HEK293 (cell line): ENCODE measurements around the gene SERPINC1.
"Not testable (repeated sequence)": the region's sequence is repeated elsewhere in the genome, so short reads cannot be mapped to it uniquely, and the experiment has no call there.

Experiments
- CTCF ChIA-PET: fragments of 350-600 bp; formaldehyde crosslinking; extraction: SDS; loops from one replicate; lab custom pipeline; 2021; ENCODE audit warnings: antibody characterized with exemption; lab: Yijun Ruan, JAX
- POLR2A ChIA-PET: fragments of 300-600 bp; formaldehyde crosslinking; extraction: SDS; loops from one replicate; lab custom pipeline; 2020; ENCODE audit warnings: antibody characterized with exemption, inconsistent platforms; lab: Yijun Ruan, JAX
- H3K27ac ChIP-seq: fragments of 200-500 bp; sonication (Bioruptor generic); 2 replicates; pipeline ENCODE4 v1.5.1; 2014; ENCODE audit warnings: low read depth, low read length, control low read depth, inconsistent platforms; ENCODE audit errors: extremely low read depth
- H3K36me3 ChIP-seq, 2 experiments: fragments of 200-500 bp in 1 of 2; sonication (Bioruptor generic) in 1 of 2; 1 replicate in 1 of 2; 2 replicates in 1 of 2; pipeline ENCODE4 v1.5.1; 2014 to 2017; ENCODE audit warnings: inconsistent platforms in 2 of 2, low read length in 2 of 2; ENCODE audit not compliant: control insufficient read depth in 2 of 2, insufficient read depth in 1 of 2
- H3K4me1 ChIP-seq: fragments of 200-500 bp; sonication (Bioruptor generic); 2 replicates; pipeline ENCODE4 v1.5.1; 2014; ENCODE audit warnings: mild to moderate bottlenecking, low read length, inconsistent platforms; ENCODE audit not compliant: control insufficient read depth, insufficient read depth
- H3K4me3 ChIP-seq: 2 replicates; pipeline ENCODE4 v1.5.1; 2011; ENCODE audit warnings: low read depth, mild to moderate bottlenecking, control low read depth, low read length, moderate library complexity
- H3K9me3 ChIP-seq: fragments of 200-500 bp; sonication (Bioruptor generic); 2 replicates; pipeline ENCODE4 v1.5.1; 2014; ENCODE audit warnings: low read depth, low read length, inconsistent platforms; ENCODE audit not compliant: control insufficient read depth, insufficient read depth
- SP3 ChIP-seq: fragments of 450-650 bp; formaldehyde crosslinking; IDR thresholded peaks from 2 replicates; pipeline ENCODE4 v1.5.1; 2016; ENCODE audit warnings: missing biosample characterization, missing genetic modification characterization
- ZNF114 ChIP-seq: fragments of 450-650 bp; formaldehyde crosslinking; IDR thresholded peaks from 2 replicates; pipeline ENCODE4 v1.5.0; 2017; ENCODE audit warnings: missing biosample characterization, missing genetic modification characterization
- ZNF514 ChIP-seq: fragments of 450-650 bp; formaldehyde crosslinking; IDR thresholded peaks from 2 replicates; pipeline ENCODE4 v1.5.1; 2016; ENCODE audit warnings: missing biosample characterization, missing genetic modification characterization
- ZNF585B ChIP-seq: fragments of 450-650 bp; formaldehyde crosslinking; IDR thresholded peaks from 2 replicates; pipeline ENCODE4 v1.5.1; 2016; ENCODE audit warnings: missing biosample characterization, missing genetic modification characterization
- ZNF600 ChIP-seq: fragments of 450-650 bp; formaldehyde crosslinking; IDR thresholded peaks from 2 replicates; pipeline ENCODE4 v1.5.1; 2016; ENCODE audit warnings: missing biosample characterization, missing genetic modification characterization
- ZNF660 ChIP-seq: fragments of 450-650 bp; IDR thresholded peaks from 2 replicates; pipeline ENCODE4 v1.5.1; 2018; ENCODE audit warnings: missing biosample characterization, mild to moderate bottlenecking, missing genetic modification characterization
- TF ChIP-seq, protein P1 (sequence below): fragments of 450-650 bp; formaldehyde crosslinking; IDR thresholded peaks from 2 replicates; pipeline ENCODE4; 2016; ENCODE audit warnings: missing biosample characterization, missing genetic modification characterization
- TF ChIP-seq, protein P2 (sequence below): fragments of 450-650 bp; IDR thresholded peaks from 2 replicates; pipeline ENCODE4 v1.5.1; 2018; ENCODE audit warnings: missing biosample characterization, mild to moderate bottlenecking, missing genetic modification characterization
- TF ChIP-seq, protein P3 (sequence below): fragments of 450-650 bp; formaldehyde crosslinking; IDR thresholded peaks from 2 replicates; pipeline ENCODE4 v1.5.1; 2016; ENCODE audit warnings: missing biosample characterization, missing genetic modification characterization
- TF ChIP-seq, protein P4 (sequence below): fragments of 450-650 bp; formaldehyde crosslinking; IDR thresholded peaks from 2 replicates; pipeline ENCODE4 v1.5.1; 2016; ENCODE audit warnings: missing biosample characterization, missing genetic modification characterization
- TF ChIP-seq, protein P5 (sequence below): fragments of 450-650 bp; formaldehyde crosslinking; IDR thresholded peaks from 2 replicates; pipeline ENCODE4 v1.5.1; 2016; ENCODE audit warnings: missing biosample characterization, missing genetic modification characterization

The SERPINC1 gene

DNA sequence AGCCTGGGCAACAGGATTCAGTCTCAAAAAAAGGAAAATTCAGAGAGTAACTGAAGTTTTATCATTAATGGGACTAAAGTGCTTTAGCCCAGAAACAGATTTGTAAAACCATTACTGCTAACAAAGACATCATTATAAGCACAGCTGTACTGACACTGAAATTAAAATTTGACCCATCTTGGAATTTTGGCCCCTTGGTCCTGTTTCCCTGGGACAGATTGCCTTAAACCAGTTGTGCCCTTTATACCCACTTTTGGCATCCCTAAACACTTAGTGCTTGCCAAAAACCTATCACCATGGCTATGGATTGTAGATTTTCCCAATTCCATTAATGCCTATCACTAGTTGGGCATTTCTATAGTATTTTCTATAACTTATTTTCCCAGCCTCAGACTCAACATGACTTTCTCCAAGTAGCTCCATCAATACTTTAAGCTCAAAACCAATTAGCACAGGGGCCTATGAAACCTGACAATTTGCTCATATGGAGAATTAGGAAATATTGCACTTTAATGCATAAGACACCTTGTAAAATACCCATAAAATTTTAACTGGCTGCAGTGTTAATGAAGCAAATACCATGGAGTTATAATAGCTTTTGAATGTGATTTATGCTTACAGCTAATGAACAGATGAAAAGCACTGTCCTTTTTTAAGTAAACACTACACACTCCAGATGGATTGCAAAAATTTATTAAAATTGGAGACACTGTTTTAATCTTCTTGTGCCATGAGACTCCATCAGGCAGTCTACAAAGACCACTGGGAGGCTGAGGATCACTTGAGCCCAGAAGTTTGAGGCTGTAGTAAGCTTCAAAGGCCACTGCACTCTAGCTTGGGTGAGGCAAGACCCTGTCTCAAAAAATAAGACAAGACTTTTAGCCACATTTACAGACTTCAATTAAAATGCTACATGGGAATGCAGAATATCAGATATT, 53.6 kb downstream of the SERPINC1 start (continued):
- TF ChIP-seq ZNF114 (tag by site-specific recombination) (no peak), ZNF585B (peak; percentile 67), SP3 (tag by site-specific recombination) (no peak)
- TF ChIP-seq, protein P1, sequence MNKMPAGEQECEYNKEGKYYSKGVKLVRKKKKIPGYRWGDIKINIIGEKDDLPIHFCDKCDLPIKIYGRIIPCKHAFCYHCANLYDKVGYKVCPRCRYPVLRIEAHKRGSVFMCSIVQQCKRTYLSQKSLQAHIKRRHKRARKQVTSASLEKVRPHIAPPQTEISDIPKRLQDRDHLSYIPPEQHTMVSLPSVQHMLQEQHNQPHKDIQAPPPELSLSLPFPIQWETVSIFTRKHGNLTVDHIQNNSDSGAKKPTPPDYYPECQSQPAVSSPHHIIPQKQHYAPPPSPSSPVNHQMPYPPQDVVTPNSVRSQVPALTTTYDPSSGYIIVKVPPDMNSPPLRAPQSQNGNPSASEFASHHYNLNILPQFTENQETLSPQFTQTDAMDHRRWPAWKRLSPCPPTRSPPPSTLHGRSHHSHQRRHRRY (tag by site-specific recombination): no peak
- TF ChIP-seq, protein P2, sequence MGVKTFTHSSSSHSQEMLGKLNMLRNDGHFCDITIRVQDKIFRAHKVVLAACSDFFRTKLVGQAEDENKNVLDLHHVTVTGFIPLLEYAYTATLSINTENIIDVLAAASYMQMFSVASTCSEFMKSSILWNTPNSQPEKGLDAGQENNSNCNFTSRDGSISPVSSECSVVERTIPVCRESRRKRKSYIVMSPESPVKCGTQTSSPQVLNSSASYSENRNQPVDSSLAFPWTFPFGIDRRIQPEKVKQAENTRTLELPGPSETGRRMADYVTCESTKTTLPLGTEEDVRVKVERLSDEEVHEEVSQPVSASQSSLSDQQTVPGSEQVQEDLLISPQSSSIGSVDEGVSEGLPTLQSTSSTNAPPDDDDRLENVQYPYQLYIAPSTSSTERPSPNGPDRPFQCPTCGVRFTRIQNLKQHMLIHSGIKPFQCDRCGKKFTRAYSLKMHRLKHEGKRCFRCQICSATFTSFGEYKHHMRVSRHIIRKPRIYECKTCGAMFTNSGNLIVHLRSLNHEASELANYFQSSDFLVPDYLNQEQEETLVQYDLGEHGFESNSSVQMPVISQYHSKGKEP (tag by site-specific recombination): peak; percentile 12; the same call in 1 of the 2 replicates

DNA sequence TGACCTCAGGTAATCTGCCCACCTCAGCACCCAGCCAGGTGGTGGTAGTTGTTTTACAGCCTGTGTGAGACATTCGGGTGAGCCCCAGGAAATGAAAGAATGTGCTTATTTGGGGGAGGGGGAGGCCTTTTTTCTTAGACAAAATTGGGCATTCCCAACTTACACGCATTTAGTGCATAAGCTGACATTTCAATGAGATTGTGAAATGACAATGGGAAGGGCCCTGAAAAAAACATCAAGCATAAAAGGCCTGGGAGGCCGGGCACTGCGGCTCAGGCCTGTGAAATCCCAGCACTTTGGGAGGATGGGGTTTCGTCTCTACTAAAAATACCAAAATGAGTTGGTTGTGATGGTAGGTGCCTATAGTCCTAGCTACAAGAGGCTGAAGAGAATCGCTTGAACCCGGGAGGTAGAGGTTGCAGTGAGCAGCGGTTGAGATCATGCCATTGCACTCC, 54.3 kb downstream of the SERPINC1 start:
- Histone ChIP-seq H3K9me3 (no peaks in the 10 kb centered on the region), H3K4me3 (no peak overlapping the region), H3K36me3 (peaks cover 35 to 84% of the 10 kb centered on the region in 2 experiments), H3K27ac (no peak overlapping the region), H3K4me1 (no peaks in the 10 kb centered on the region)
- TF ChIP-seq ZNF514 (tag by site-specific recombination) (no peak), ZNF660 (tag by site-specific recombination) (peak; percentile 10; the same call in 1 of the 2 replicates)
- ChIA-PET POLR2A (interaction anchor here (1.0 to 2.8 kb wide), 3 partner anchors 11 to 386 kb away, joined by 4 to 11 read pairs (median 4); partner anchors contain the start of genes CENPL, DARS2 and PRDX6), CTCF (no interaction called here)

DNA sequence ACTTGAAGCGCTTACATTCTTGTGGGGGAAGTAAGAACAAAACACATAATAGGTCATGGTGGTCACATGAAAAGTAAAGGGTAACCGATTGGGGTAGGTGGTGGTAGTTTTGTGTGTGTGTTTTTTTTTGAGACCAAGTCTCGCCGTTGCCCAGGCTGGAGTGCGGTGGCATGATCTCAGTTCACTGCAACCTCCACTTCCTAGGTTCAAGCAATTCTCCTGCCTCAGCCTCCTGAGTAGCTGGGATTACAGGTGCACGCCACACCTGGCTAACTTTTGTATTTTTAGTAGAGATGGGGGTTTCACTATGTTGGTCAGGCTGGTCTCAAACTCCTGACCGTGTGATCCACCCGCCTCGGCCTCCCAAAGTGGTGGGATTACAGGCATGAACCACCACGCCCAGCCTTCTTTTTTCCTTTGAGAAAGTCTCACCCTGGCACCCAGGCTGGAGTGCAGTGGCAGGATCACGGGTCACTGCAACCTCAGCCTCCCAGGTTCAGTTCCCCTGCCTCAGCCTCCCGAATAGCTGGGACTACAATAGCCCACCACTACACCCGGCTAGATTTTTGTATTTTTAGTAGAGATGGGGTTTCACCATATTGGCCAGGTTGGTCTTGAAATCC, 54.9 kb downstream of the SERPINC1 start:
- not testable (repeated sequence) for H3K4me3 ChIP-seq, H3K9me3 ChIP-seq, H3K27ac ChIP-seq, H3K4me1 ChIP-seq
- H3K36me3 ChIP-seq: peaks cover 37 to 86% of the 10 kb centered on the region in 2 experiments
- TF ChIP-seq, protein P3, sequence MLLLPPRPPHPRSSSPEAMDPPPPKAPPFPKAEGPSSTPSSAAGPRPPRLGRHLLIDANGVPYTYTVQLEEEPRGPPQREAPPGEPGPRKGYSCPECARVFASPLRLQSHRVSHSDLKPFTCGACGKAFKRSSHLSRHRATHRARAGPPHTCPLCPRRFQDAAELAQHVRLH: peak; percentile 68; the same call in 1 of the 2 replicates
- TF ChIP-seq, protein P4, sequence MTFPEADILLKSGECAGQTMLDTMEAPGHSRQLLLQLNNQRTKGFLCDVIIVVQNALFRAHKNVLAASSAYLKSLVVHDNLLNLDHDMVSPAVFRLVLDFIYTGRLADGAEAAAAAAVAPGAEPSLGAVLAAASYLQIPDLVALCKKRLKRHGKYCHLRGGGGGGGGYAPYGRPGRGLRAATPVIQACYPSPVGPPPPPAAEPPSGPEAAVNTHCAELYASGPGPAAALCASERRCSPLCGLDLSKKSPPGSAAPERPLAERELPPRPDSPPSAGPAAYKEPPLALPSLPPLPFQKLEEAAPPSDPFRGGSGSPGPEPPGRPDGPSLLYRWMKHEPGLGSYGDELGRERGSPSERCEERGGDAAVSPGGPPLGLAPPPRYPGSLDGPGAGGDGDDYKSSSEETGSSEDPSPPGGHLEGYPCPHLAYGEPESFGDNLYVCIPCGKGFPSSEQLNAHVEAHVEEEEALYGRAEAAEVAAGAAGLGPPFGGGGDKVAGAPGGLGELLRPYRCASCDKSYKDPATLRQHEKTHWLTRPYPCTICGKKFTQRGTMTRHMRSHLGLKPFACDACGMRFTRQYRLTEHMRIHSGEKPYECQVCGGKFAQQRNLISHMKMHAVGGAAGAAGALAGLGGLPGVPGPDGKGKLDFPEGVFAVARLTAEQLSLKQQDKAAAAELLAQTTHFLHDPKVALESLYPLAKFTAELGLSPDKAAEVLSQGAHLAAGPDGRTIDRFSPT: 0 out of 2 replicates have a peak, but pooled peaks have one; percentile 27
- TF ChIP-seq ZNF600 (tag by site-specific recombination): 0 out of 2 replicates have a peak, but pooled peaks have one; percentile 13
- TF ChIP-seq, protein P5, sequence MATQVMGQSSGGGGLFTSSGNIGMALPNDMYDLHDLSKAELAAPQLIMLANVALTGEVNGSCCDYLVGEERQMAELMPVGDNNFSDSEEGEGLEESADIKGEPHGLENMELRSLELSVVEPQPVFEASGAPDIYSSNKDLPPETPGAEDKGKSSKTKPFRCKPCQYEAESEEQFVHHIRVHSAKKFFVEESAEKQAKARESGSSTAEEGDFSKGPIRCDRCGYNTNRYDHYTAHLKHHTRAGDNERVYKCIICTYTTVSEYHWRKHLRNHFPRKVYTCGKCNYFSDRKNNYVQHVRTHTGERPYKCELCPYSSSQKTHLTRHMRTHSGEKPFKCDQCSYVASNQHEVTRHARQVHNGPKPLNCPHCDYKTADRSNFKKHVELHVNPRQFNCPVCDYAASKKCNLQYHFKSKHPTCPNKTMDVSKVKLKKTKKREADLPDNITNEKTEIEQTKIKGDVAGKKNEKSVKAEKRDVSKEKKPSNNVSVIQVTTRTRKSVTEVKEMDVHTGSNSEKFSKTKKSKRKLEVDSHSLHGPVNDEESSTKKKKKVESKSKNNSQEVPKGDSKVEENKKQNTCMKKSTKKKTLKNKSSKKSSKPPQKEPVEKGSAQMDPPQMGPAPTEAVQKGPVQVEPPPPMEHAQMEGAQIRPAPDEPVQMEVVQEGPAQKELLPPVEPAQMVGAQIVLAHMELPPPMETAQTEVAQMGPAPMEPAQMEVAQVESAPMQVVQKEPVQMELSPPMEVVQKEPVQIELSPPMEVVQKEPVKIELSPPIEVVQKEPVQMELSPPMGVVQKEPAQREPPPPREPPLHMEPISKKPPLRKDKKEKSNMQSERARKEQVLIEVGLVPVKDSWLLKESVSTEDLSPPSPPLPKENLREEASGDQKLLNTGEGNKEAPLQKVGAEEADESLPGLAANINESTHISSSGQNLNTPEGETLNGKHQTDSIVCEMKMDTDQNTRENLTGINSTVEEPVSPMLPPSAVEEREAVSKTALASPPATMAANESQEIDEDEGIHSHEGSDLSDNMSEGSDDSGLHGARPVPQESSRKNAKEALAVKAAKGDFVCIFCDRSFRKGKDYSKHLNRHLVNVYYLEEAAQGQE: 0 out of 2 replicates have a peak, but pooled peaks have one; percentile 8
- ChIA-PET CTCF (interaction anchor here (0.7 kb wide), 1 partner anchor 927 kb away, joined by 3 read pairs; no protein-coding TSS in a partner anchor), POLR2A (interaction anchor here (0.6 to 2.8 kb wide), 7 partner anchors 10 to 1375 kb away, joined by 3 to 11 read pairs (median 4); partner anchors contain the start of genes KLHL20 and PRDX6)
